GM20000 (cell line): ENCODE measurements around the gene FANCM.

Experiments used
- DNase-seq: peaks from one replicate; pipeline ENCODE4 v3.0.0; 2012; ENCODE audit warnings: low spot score
- CTCF ChIP-seq: IDR thresholded peaks from 2 replicates; pipeline ENCODE4 v1.5.1; 2012; ENCODE audit warnings: mild to moderate bottlenecking, control low read depth; ENCODE audit errors: extremely low read depth, missing control alignments

Gene FANCM

DNA sequence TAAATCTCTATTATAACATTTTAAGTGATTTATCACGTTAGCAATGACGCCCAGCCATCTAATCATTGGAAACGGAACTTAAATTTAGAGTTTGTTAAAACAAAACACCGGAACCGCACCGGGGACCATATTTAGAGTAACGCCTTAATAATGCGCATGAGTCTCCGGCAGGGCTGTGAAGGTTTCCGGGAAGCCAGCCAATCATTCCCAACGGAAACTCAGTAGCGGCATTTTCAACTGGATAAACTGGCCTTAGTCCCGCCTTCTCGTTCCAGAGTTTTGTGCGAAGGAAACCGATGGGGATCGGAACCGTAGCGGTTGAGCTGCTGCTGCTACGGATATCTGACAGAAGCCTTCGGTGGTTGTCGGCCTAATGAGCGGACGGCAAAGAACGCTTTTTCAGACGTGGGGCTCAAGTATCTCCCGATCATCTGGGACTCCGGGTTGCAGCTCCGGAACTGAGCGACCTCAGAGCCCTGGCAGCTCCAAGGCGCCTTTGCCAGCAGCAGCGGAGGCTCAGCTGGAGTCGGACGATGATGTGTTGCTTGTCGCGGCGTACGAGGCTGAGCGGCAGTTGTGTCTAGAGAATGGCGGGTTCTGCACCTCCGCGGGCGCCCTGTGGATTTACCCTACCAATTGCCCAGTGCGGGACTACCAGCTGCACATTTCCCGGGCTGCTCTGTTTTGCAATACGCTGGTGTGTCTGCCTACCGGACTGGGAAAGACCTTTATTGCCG is at the start of gene FANCM:
Gene FANCM (plus strand): TSS at position 272 of the 737 bp plus-strand sequence. CDS start 102 bp downstream, at position 374.
- no peak for TF ChIP-seq CTCF
- DNase-seq, result peak; percentile 85

DNA sequence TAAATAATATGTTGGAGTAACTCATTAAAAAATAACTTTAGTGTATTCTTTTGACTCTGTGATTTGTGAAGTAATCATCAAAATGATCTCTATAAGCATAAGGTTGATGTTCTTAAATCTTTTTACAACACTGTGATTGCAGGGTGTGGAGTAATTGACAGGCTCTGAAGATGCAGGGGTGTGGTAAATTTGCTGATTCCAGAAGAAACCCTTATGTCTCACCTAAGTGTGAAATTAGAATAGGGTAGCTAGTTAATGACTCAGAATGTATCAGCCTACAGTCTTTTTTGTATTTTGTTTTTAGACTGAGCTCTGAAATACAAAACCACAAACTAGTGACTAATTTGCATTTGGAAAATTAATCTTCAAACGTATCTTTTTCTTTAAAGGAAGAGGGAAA is 45.9 kb upstream of the FANCM start:
- TF ChIP-seq CTCF, result no peak
- peak; percentile 38 for DNase-seq

DNA sequence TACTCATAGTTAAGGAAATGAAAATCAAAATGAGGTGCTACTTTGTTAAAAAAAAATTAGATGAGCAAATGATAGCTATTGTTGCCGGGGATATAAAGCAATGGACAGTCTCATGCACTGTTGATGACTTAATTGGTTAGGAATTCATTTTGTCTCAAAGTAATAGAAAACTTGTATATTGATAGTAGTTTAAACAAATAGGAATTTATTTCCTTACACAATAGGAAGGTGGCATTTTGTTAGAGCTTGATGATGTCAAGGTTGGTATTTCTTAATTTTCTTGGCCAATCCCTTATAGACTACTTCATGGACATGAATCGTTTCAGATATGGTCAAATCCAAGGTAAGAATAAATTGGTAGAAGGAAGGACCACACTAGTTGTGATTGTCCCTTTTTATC is 44.0 kb upstream of the FANCM start:
- TF ChIP-seq CTCF, result no peak
- DNase-seq, result no peak

- no peak for TF ChIP-seq CTCF
- no peak for DNase-seq
These were observed 41.5 kb upstream of the FANCM start for GRCh38 chr14:45094275-45094674.

GRCh38 chr14:45095143-45095542 is 40.6 kb upstream of the FANCM start:
- DNase-seq, result no peak
- TF ChIP-seq CTCF, result no peak

DNA sequence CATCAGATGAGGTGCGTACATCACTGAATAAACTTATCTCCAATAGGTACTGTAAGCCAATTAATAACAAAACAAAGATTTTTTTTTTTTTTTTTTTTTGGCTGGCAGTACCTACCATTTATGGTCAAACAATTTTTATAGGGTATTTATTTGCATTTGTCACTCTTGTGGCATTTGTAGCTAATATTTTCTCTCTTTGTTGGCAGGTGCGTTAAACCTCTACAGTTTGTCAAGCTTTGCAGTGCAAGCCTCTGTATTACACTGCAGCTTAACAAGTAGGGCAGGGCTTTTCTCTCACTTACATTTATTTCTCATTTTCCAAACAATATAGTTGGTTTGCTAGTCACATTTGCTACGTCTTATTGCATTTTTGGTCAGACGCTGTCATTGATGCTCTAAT is 39.5 kb upstream of the FANCM start:
- no peak for TF ChIP-seq CTCF
- DNase-seq, result no peak

GRCh38 chr14:45103806-45104205 is 31.9 kb upstream of the FANCM start:
- TF ChIP-seq CTCF, result no peak
- DNase-seq, result no peak
